ENCODE data around the gene ARL15.

Gene ARL15

GRCh38 chr5:54176066-54176830 lies 134.1 kb downstream of the ARL15 start:
- H4K20me1 ChIP-seq (ENCODE audit: insufficient read depth, low read length) = no peaks in the 10 kb centered on the region
- peaks cover 18% of the 10 kb centered on the region for H3K4me1 ChIP-seq (ENCODE audit: insufficient read depth, low read length)
- no peak overlapping the region for H3K9ac ChIP-seq (ENCODE audit: low read depth, low read length)
- TF ChIP-seq CTCF (IDR thresholded peaks at IDR 0.05; ENCODE audit: borderline replicate concordance, extremely low read depth, low read length, poor library complexity, severe bottlenecking) (no peak), EZH2 (IDR thresholded peaks at IDR 0.05; ENCODE audit: borderline replicate concordance, low read depth, low read length, severe bottlenecking) (no peak)
- DNase-seq = no peak
- H2AFZ ChIP-seq (ENCODE audit: low read depth, low read length) = no peak overlapping the region
- no peaks in the 10 kb centered on the region for H3K9me3 ChIP-seq (ENCODE audit: insufficient read depth, low read length, severe bottlenecking)
- no peaks in the 10 kb centered on the region for H3K36me3 ChIP-seq (ENCODE audit: insufficient read depth, low read length)
- H3K79me2 ChIP-seq (ENCODE audit: insufficient read depth, low read length) = no peaks in the 10 kb centered on the region
- H3K4me2 ChIP-seq (ENCODE audit: insufficient read depth, low read length) = no peak overlapping the region
- no peak for ATAC-seq (ENCODE audit: insufficient read depth, low read depth)
- no peaks in the 10 kb centered on the region for H3K27me3 ChIP-seq (ENCODE audit: insufficient read depth, low read length, poor library complexity)
- no peak overlapping the region for H3K4me3 ChIP-seq (ENCODE audit: low read depth in 1 of 2, low read length in 2 of 2)
- no peak overlapping the region for H3K27ac ChIP-seq (ENCODE audit: low read length)

GRCh38 chr5:54173251-54173650 lies 137.1 kb downstream of the ARL15 start:
- Histone ChIP-seq H3K79me2 (ENCODE audit: insufficient read depth, low read length) (no peaks in the 10 kb centered on the region), H3K27ac (ENCODE audit: low read length) (no peak overlapping the region), H3K9ac (ENCODE audit: low read depth, low read length) (no peak overlapping the region), H2AFZ (ENCODE audit: low read depth, low read length) (no peak overlapping the region), H3K4me1 (ENCODE audit: insufficient read depth, low read length) (peaks cover 20% of the 10 kb centered on the region), H3K9me3 (ENCODE audit: insufficient read depth, low read length, severe bottlenecking) (no peaks in the 10 kb centered on the region), H3K4me2 (ENCODE audit: insufficient read depth, low read length) (no peak overlapping the region), H3K36me3 (ENCODE audit: insufficient read depth, low read length) (no peaks in the 10 kb centered on the region), H4K20me1 (ENCODE audit: insufficient read depth, low read length) (no peaks in the 10 kb centered on the region), H3K4me3 (ENCODE audit: low read depth in 1 of 2, low read length in 2 of 2) (no peak overlapping the region), H3K27me3 (ENCODE audit: insufficient read depth, low read length, poor library complexity) (no peaks in the 10 kb centered on the region)
- DNase-seq (no peak), ATAC-seq (ENCODE audit: insufficient read depth, low read depth) (no peak)
- TF ChIP-seq EZH2 (IDR thresholded peaks at IDR 0.05; ENCODE audit: borderline replicate concordance, low read depth, low read length, severe bottlenecking) (no peak), CTCF (IDR thresholded peaks at IDR 0.05; ENCODE audit: borderline replicate concordance, extremely low read depth, low read length, poor library complexity, severe bottlenecking) (no peak)

GRCh38 chr5:54171645-54172384 lies 138.6 kb downstream of the ARL15 start:
- Histone ChIP-seq H4K20me1 (ENCODE audit: insufficient read depth, low read length) (no peaks in the 10 kb centered on the region), H2AFZ (ENCODE audit: low read depth, low read length) (no peak overlapping the region), H3K4me2 (ENCODE audit: insufficient read depth, low read length) (no peak overlapping the region), H3K9me3 (ENCODE audit: insufficient read depth, low read length, severe bottlenecking) (no peaks in the 10 kb centered on the region), H3K27me3 (ENCODE audit: insufficient read depth, low read length, poor library complexity) (no peaks in the 10 kb centered on the region), H3K36me3 (ENCODE audit: insufficient read depth, low read length) (no peaks in the 10 kb centered on the region), H3K4me1 (ENCODE audit: insufficient read depth, low read length) (peaks cover 20% of the 10 kb centered on the region), H3K4me3 (ENCODE audit: low read depth in 1 of 2, low read length in 2 of 2) (no peak overlapping the region), H3K79me2 (ENCODE audit: insufficient read depth, low read length) (no peaks in the 10 kb centered on the region), H3K27ac (ENCODE audit: low read length) (peak overlapping the region; percentile 43), H3K9ac (ENCODE audit: low read depth, low read length) (no peak overlapping the region)
- peak; percentile 97 for ATAC-seq (ENCODE audit: insufficient read depth, low read depth)
- TF ChIP-seq EZH2 (IDR thresholded peaks at IDR 0.05; ENCODE audit: borderline replicate concordance, low read depth, low read length, severe bottlenecking) = no peak
- peak; percentile 68 for DNase-seq

- H3K4me2 ChIP-seq (ENCODE audit: insufficient read depth, low read length) = no peak overlapping the region
- TF ChIP-seq EZH2 (IDR thresholded peaks at IDR 0.05; ENCODE audit: borderline replicate concordance, low read depth, low read length, severe bottlenecking) = no peak
- no peak for TF ChIP-seq CTCF (IDR thresholded peaks at IDR 0.05; ENCODE audit: borderline replicate concordance, extremely low read depth, low read length, poor library complexity, severe bottlenecking)
- H3K36me3 ChIP-seq (ENCODE audit: insufficient read depth, low read length) = no peaks in the 10 kb centered on the region
- H3K9ac ChIP-seq (ENCODE audit: low read depth, low read length) = no peak overlapping the region
- ATAC-seq (ENCODE audit: insufficient read depth, low read depth) = no peak
- no peaks in the 10 kb centered on the region for H3K27me3 ChIP-seq (ENCODE audit: insufficient read depth, low read length, poor library complexity)
- no peak overlapping the region for H3K4me3 ChIP-seq (ENCODE audit: low read depth in 1 of 2, low read length in 2 of 2)
- no peak overlapping the region for H2AFZ ChIP-seq (ENCODE audit: low read depth, low read length)
- no peak overlapping the region for H3K27ac ChIP-seq (ENCODE audit: low read length)
- H3K79me2 ChIP-seq (ENCODE audit: insufficient read depth, low read length) = no peaks in the 10 kb centered on the region
- H4K20me1 ChIP-seq (ENCODE audit: insufficient read depth, low read length) = no peaks in the 10 kb centered on the region
- no peaks in the 10 kb centered on the region for H3K9me3 ChIP-seq (ENCODE audit: insufficient read depth, low read length, severe bottlenecking)
- H3K4me1 ChIP-seq (ENCODE audit: insufficient read depth, low read length) = no peaks in the 10 kb centered on the region
- DNase-seq = no peak
These were observed 144.7 kb downstream of the ARL15 start for GRCh38 chr5:54165687-54166086.
